DMS53 treated with DMSO at 0.1 percent for 48 hours (cell line): ENCODE results near the gene ITGB5.
"Not testable (repeated sequence)": the region's sequence is repeated elsewhere in the genome, so short reads cannot be mapped to it uniquely, and the experiment has no call there.

Experiments used
- DNase-seq: peaks from one replicate; lab custom pipeline; 2025; ENCODE audit not compliant: unreplicated experiment; lab: John Stamatoyannopoulos, UW

Gene ITGB5

DNA sequence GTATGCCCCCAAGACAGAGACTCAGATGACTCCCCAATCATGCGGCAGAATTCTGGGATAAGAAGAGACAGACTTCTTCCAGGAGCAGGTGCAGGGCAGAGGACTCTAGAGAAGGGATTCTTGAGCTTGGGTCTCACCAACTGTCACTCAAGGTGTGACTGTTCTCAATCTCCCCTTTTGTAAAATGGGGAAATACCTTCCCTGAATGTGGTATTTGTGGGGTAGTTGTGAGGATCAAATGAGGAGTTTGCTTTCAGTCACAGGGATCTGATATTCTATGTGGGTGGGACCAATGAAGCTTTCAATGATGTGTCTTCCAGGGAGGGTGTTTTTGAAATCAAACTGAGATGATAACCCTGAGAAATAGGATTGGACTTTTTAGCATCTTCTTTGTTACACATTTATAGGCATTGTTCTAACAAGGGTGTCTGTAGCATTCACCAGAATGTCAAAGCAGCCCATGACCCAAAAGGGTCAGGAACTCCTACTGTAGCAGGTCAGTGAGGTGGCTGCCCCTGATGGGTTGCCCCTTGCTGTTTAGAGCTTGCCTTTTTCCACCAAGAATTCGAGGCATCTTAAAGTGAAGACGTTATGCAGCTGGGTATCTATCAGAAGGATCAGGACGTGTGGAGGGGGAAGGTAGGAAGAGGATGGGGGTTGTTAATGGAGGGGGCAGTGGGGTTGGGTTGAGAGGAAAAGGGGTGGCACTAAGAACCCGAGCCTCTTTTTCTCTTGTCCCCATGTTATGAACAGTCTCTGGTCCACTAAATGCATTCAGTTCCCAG, 128.1 kb downstream of the ITGB5 start:
- no peak for DNase-seq

DNA sequence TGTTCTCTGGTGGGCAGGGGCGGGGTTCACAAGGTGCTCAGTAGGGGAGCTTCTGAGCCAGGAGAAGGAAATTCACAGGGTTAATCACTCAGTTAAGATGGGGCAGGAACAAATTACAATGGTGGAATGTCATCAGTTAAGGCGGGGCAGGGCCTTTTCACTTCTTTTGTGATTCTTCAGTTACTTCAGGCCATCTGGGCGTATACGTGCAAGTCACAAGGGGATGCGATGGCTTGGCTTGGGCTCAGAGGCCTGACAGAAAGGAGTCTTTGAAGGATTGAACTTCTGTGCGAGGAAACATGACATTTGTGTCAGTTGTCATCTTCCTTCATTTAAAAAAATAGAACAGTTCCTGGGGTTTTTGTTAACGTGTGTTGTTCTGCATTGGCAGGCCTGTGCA, 129.2 kb downstream of the ITGB5 start:
- DNase-seq: not testable (repeated sequence)

DNA sequence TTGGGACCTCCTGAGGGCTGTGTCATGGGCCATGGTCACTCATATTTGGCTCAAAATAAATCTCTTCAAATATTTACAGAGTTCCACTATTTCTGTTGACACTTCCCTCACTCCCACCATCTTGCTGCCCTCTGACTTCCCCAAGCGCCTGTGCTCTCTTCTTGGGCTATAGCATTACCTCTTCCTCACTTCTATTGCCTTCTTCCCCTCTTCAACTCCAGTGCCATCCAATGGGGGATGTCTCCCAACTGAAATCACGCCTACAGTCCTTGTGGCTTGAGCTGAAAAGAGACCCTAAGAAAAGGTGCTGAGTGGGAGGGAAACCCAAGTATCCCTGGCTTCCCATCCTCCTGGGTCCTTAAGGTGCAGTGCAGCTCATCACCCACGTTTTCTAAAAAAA, 135.1 kb downstream of the ITGB5 start:
- no peak for DNase-seq

DNA sequence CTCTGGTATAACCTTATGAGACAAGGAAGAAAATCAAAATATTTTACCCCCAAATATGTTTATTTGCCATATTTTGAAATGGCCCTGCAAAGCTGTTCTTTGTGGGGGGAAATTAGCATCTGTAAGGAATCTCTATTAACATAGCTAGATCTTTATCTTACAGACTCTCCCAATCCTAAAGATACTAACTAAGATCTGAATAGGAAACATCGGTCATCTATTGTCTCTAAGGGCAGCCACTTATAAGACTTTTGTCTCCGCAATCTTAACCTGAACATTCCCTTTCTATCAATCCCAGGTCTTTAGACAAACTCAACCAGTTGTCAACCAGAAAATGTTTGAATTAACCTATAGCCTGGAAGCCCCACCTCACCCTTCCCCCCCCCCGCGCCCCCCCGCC, 135.7 kb downstream of the ITGB5 start:
- no peak for DNase-seq

DNA sequence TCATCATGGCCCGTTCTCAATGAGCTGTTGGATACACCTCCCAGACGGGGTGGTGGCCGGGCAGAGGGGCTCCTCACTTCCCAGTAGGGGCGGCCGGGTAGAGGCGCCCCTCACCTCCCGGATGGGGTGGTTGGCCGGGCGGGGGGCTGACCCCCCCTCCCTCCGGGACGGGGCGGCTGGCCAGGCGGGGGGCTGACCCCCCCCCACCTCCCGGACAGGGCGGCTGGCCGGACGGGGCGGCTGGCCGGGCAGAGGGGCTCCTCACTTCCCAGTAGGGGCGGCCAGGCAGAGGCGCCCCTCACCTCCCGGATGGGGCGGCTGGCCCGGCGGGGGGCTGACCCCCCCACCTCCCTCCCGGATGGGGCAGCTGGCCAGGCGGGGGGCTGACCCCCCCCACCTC, 137.3 kb downstream of the ITGB5 start:
- DNase-seq: not testable (repeated sequence)

DNA sequence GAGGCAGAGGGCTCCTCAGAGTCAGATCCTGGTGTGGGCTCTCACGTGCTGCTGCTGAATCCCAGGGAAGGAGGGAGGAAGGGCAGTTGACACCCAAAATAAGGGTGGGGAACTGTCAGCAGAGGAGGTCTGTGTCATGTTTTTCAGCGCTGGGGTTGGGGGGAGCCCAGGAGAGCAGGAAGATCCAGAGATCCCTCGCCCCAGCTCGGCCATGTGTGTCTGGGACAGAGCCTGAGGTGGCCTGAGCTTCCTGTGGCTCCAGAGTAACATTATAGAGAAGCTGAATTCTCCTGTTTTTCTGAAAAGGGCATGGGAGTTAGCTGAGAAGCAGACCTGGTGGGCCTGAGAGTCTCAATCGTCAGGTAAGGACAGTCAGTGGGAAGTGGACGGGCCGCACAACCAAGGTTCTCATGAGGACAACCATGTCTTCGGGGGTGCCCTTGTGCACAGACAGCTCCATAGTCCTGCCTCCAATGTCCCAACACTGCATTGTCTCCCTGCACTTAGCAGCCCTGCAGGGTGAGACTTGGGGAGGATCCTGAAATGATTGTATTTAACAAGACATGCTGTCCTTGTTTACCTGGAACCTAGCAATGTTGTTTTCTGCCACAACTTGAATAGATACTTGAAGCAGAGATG, 138.5 kb downstream of the ITGB5 start:
- no peak for DNase-seq

DNA sequence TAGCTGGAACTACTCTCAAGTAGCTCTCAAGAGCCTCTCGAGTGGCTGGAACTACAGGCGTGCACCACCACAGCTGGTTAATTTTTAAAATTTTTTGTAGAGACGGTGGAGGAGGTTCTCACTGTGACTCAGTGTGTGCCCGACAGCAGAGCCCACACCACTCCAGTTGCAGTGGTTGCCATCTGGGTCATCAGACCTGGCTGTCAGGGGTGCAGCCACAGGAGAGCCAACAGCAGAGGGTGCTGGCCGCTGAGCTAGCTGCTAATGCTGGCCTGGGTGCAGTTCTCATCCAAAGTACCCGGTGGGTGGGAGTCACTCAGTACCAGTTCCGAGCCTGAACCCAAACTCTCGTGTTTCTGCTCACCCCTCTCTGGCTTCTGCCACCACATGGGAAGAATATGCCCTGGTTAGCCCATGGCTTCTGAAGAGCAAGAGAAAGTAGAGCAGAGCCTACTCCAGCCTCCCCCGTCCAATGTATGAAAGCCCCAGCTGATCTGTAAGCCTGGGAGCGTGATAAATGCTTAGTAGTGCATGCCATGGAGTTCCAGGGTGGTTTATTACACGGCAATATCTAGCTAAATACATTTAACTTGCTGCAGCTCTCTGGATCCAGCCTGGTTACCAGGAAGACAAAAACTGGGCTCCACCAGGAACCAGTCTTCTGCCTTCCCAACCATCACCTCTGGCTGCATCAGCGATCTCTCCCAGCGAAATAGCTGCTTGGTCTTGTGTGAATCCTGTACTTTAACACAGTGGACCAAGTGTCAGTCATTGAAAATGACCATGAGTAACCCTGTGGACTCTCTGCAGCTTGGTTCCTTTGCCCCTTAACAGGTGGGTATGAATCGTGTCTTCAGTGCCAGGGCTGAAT, 139.8 kb downstream of the ITGB5 start:
- DNase-seq: no peak

DNA sequence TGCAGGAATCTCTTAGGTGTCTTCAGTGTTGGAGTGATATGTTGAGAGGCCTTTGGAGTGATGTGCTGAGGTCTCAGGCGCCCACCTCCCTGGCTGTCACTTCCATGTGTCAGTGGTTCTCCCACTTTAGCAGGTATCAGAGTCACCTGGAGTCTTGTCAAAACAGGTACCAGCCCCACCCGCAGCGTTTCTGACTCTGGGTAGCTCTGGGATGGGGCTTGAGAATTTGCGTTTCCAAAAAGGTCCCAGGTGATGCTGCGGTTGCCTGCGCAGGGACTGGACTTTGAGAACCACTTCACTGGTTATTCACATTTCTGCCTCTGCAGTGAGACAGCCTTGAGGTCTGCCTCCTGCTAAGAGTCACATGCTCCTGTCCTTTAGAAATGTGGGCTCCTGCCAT, 141.4 kb downstream of the ITGB5 start:
- DNase-seq: no peak

DNA sequence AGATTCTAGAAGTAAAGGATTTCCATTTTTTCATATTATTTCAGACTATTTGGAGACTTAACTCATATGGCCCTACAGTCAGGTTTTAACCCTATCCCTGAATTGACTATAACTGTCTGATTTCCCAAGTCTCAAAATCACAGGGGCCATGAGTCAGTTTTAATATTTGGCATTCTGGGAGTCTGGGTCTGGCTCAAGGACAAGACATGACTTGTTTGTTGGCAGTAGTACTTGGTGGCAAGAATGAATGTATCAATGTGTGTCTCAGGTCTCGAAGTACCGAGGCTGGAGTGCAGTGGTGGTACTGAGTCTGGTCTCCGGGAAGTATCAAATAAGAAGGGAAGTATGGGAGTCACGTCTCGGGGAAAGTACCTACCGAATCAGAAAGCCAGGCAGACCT, 146.1 kb downstream of the ITGB5 start:
- no peak for DNase-seq

DNA sequence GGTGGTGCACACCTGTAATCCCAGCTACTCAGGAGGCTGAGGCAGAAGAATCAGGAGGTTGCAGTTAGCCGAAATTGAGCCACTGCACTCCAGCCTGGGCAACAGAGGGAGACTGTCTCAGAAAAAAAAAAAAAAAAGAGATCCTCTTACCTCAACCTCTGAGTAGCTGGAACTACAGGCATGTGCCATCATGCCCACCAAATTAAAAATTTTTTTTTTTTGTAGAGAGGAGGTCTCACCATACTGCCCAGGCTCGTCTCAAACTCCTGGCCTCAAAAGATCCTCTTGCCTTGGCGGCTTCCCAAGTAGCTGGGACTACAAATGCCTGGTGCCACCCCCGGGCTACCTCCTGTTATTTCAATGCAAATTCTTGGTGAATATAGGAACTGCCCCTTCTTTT, 155.4 kb downstream of the ITGB5 start:
- no peak for DNase-seq

DNA sequence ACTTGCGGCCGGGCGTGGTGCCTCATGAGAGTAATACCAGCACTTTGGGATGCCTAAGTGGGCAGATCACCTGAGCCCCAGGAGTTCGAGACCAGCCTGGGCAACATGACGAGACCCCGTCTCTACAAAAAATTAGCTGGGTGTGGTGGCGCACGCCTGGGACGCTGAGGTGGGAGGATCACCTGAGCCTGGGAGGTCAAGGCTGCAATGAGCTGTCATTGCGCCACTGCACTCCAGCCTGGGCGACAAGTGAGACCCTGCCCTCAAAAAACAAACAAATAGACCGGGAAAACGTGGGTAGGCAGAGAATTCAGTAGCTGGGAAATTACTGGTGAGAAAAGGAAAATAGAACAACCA, 156.2 kb downstream of the ITGB5 start:
- DNase-seq: no peak

DNA sequence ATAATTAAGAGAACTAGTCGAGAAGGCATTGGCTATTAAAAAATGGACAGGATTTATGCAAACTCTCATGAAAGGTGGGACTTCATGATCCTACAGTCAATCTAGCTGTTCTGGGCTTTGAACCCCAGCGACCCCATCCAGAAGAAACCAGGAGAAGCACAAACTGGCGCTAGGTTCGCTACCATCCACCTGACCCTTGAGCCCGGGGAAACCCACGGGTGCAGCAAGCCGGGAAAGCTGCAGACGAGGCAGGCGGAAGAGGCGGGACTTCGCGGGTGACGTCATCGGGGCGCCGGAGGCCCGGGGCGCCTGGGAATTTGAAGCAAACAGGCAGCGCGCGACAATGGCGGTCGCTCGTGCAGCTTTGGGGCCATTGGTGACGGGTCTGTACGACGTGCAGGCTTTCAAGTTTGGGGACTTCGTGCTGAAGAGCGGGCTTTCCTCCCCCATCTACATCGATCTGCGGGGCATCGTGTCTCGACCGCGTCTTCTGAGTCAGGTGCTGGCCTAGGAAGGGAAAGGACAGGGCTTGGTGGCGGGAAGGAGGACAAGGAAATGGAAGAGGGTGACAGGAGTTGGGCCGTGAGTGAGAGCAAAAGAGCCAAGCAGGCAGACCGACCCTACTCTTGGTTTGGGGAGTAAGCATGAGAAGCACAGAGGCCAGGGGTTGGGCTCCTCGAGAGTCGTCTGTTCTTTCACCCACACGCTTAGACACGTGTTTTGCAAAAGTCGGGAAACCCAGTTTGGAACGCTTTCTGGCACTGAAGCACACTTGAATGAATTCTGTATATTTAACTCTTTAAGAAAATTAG, 156.8 kb downstream of the ITGB5 start, which contains the start of gene UMPS:
Gene UMPS (plus strand): TSS at position 324 of the 812 bp plus-strand sequence. CDS start 20 bp downstream, at position 344.
- DNase-seq: peak; percentile 58

DNA sequence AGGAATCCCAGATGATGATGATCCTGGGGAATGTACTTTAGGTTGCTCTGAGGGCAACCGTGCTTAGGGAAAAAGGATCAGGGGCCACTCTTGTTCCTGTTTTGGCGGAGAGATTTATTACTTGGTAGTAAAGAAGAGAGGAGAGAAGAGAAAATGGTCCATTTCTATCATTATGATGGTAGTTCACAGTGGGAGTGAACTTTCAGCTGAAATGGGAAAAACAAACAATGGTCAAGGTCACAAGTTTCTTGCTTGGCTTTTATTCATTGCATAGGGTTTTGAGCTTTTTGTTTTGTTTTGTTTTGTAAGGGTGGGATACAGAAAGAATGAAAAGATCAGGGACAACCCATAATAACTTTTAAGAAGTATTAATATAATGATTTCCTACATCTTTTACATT, 164.6 kb downstream of the ITGB5 start:
- no peak for DNase-seq

DNA sequence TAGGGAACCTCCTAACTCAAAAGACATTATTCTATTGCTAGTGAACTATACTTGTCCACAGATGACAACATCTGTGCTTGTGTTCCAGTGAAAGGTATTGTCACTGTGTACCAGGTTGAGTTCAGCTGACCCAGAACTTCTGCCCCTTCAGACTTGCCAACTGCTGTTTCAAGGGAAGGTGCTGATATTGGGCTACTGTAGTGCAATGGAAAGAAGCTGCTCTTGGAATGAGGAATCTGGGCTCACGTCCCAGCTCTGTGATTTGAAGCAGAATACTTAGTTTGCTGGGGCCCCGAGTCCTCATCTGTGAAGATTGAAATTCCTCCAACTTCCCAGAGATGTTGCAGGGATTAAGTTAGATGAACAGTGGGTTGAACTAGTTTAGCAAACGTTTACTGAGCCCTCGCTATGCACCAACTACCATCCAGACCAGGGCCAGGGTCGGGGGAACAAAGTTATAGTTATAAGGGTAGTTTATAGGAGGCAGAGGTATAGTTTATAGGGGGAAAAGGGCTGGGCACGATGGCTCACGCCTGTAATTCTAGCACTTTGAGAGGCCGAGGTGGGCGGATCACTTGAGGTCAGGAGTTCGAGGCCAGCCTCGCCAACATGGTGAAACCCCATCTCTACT, 172.8 kb downstream of the ITGB5 start:
- no peak for DNase-seq
